IMR-90 (cell line): ENCODE data around the gene AVPR1A. TPM values are rescaled to one million over a fixed set of nuclear protein-coding genes. Genes with fewer than 3 reads are reported as not detected.

Source experiments
- ATAC-seq: fragments of 200-7000 bp; cut with Tn5 transposase; 2 replicates; pipeline ENCODE4 v1.9.1; 2020; ENCODE audit warnings: low read depth, mild to moderate bottlenecking, moderate library complexity
- BruUV-seq: library from RNA; stranded (reverse); fragments of 400-500 nt; replicated peaks from 2 replicates; lab custom pipeline; 2021; lab: Mats Ljungman, UMichigan
- CTCF ChIA-PET: fragments of 300-600 bp; formaldehyde crosslinking; extraction: SDS; loops from one replicate; lab custom pipeline; 2021; ENCODE audit warnings: antibody characterized with exemption; lab: Yijun Ruan, JAX
- POLR2A ChIA-PET: fragments of 300-600 bp; sonication (Branson Sonifier 250); formaldehyde crosslinking; loops from one replicate; lab custom pipeline; 2022; ENCODE audit warnings: antibody characterized with exemption; ENCODE audit not compliant: unreplicated experiment; lab: Charles Lee
- DNase-seq: peaks from one replicate; pipeline ENCODE4 v3.0.0; 2013
- H2AFZ ChIP-seq: replicated peaks from 2 replicates; pipeline ENCODE3; 2013; ENCODE audit warnings: low read length, mild to moderate bottlenecking; ENCODE audit not compliant: poor library complexity
- H2AK5ac ChIP-seq: 2 replicates; pipeline ENCODE4 v1.6.1; 2013; ENCODE audit warnings: low read depth, low read length, inconsistent platforms
- H2AK9ac ChIP-seq: replicated peaks from 2 replicates; pipeline ENCODE3; 2013; ENCODE audit warnings: mild to moderate bottlenecking, low read depth, low read length, moderate library complexity; ENCODE audit not compliant: poor library complexity
- H2BK120ac ChIP-seq: 2 replicates; pipeline ENCODE4 v1.6.1; 2013; ENCODE audit warnings: low read depth, low read length, inconsistent platforms
- H2BK15ac ChIP-seq: 3 replicates; pipeline ENCODE4 v1.6.1; 2013; ENCODE audit warnings: low read depth, low read length, inconsistent platforms
- H2BK20ac ChIP-seq: 2 replicates; pipeline ENCODE4 v1.6.1; 2013; ENCODE audit warnings: low read depth, mild to moderate bottlenecking, inconsistent platforms, low read length, moderate library complexity
- H2BK5ac ChIP-seq: 2 replicates; pipeline ENCODE4 v1.6.1; 2013; ENCODE audit warnings: mild to moderate bottlenecking, low read depth, low read length, inconsistent platforms; ENCODE audit not compliant: poor library complexity, severe bottlenecking
- H3K14ac ChIP-seq: replicated peaks from 2 replicates; pipeline ENCODE4 v1.6.1; 2013; ENCODE audit warnings: low read depth, low read length, inconsistent platforms
- H3K18ac ChIP-seq: 2 replicates; pipeline ENCODE4 v1.6.1; 2013; ENCODE audit warnings: low read depth, low read length, control low read depth
- H3K23ac ChIP-seq: 2 replicates; pipeline ENCODE4 v1.6.1; 2013; ENCODE audit warnings: low read depth, low read length, inconsistent platforms
- H3K27ac ChIP-seq: 2 replicates; pipeline ENCODE4 v1.5.1; 2013; ENCODE audit warnings: mild to moderate bottlenecking, control low read depth, low read length; ENCODE audit not compliant: insufficient read depth
- H3K27me3 ChIP-seq: 2 replicates; pipeline ENCODE4 v1.6.1; 2013; ENCODE audit warnings: low read length; ENCODE audit not compliant: control insufficient read depth, insufficient read depth
- H3K36me3 ChIP-seq: 2 replicates; pipeline ENCODE4 v1.6.1; 2013; ENCODE audit warnings: low read length, mixed read lengths; ENCODE audit not compliant: control insufficient read depth, insufficient read depth
- H3K4ac ChIP-seq: 2 replicates; pipeline ENCODE4 v1.6.1; 2013; ENCODE audit warnings: low read depth, low read length, inconsistent platforms
- H3K4me1 ChIP-seq: 2 replicates; pipeline ENCODE4 v1.6.1; 2013; ENCODE audit warnings: low read length, mixed read lengths; ENCODE audit not compliant: control insufficient read depth, insufficient read depth
- H3K4me2 ChIP-seq: 2 replicates; pipeline ENCODE4 v1.6.1; 2013; ENCODE audit warnings: low read depth, mild to moderate bottlenecking, control low read depth, low read length, moderate library complexity
- H3K4me3 ChIP-seq: 2 replicates; pipeline ENCODE4 v1.5.1; 2013; ENCODE audit warnings: low read depth, mild to moderate bottlenecking, control low read depth, low read length, moderate library complexity; ENCODE audit not compliant: insufficient read depth
- H3K56ac ChIP-seq: 2 replicates; pipeline ENCODE4 v1.6.1; 2013; ENCODE audit warnings: low read length, inconsistent platforms; ENCODE audit not compliant: insufficient read depth; ENCODE audit errors: extremely low read depth
- H3K79me1 ChIP-seq, 2 experiments: 2 replicates each; pipeline ENCODE4 v1.6.1; 2013; ENCODE audit warnings: low read length in 2 of 2, inconsistent platforms in 1 of 2, low read depth in 1 of 2
- H3K9ac ChIP-seq: 2 replicates; pipeline ENCODE4 v1.6.1; 2013; ENCODE audit warnings: low read depth, low read length, control low read depth
- H3K9me1 ChIP-seq: 2 replicates; pipeline ENCODE4 v1.6.1; 2013; ENCODE audit warnings: low read length, inconsistent platforms; ENCODE audit not compliant: insufficient read depth
- H3K9me3 ChIP-seq: 2 replicates; pipeline ENCODE4 v1.6.1; 2013; ENCODE audit warnings: low read length; ENCODE audit not compliant: control insufficient read depth, insufficient read depth
- H4K20me1 ChIP-seq: 2 replicates; pipeline ENCODE4 v1.6.1; 2013; ENCODE audit warnings: low read length, inconsistent platforms; ENCODE audit not compliant: insufficient read depth
- H4K5ac ChIP-seq: 2 replicates; pipeline ENCODE4 v1.6.1; 2013; ENCODE audit warnings: mild to moderate bottlenecking, low read depth, low read length, control low read depth
- H4K8ac ChIP-seq, 2 experiments: 2 replicates each; pipeline ENCODE4 v1.6.1; 2013; ENCODE audit warnings: low read depth in 2 of 2, low read length in 2 of 2, control low read depth in 1 of 2, inconsistent platforms in 1 of 2
- H4K91ac ChIP-seq: 2 replicates; pipeline ENCODE4 v1.6.1; 2013; ENCODE audit warnings: low read depth, low read length, inconsistent platforms; ENCODE audit not compliant: insufficient read depth
- BHLHE40 ChIP-seq: fragments of 150-350 bp; IDR thresholded peaks from 2 replicates; pipeline ENCODE4 v1.6.1; 2016; ENCODE audit warnings: mild to moderate bottlenecking, low read depth, low read length
- ELK1 ChIP-seq: fragments of 150-350 bp; IDR thresholded peaks from 2 replicates; pipeline ENCODE4 v1.6.1; 2016; ENCODE audit warnings: low read depth, mild to moderate bottlenecking, low read length, moderate library complexity, borderline replicate concordance
- NFE2L2 ChIP-seq: fragments of 150-350 bp; IDR thresholded peaks from 2 replicates; pipeline ENCODE4 v1.6.1; 2016; ENCODE audit warnings: low read depth, mild to moderate bottlenecking, low read length
- RCOR1 ChIP-seq: IDR thresholded peaks from 2 replicates; pipeline ENCODE4 v1.6.1; 2012; ENCODE audit warnings: mild to moderate bottlenecking, low read length, improper control_type of control experiment; ENCODE audit not compliant: insufficient replicate concordance
- RFX5 ChIP-seq: IDR thresholded peaks from 2 replicates; pipeline ENCODE4 v1.8.0; 2012; ENCODE audit warnings: low read depth, mild to moderate bottlenecking, low read length, moderate library complexity
- SMC3 ChIP-seq: fragments of 150-350 bp; IDR thresholded peaks from 2 replicates; pipeline ENCODE4 v1.6.1; 2016; ENCODE audit warnings: low read depth, mild to moderate bottlenecking, antibody characterized with exemption, low read length, moderate library complexity
- WGBS, 2 experiments: methylation state at CpG; one replicate each; pipeline versions ENCODE4 v1.1.5 to v1.1.7; 2013; ENCODE audit warnings: missing lambda C conversion rate in 2 of 2; ENCODE audit not compliant: insufficient read length in 1 of 2; ENCODE audit errors: extremely low coverage in 2 of 2; 5-methylcytosine and 5-hydroxymethylcytosine counted together
- dilution Hi-C: fragments of 300-500 bp; cut with HindIII; formaldehyde crosslinking; loops from one replicate; pipeline ENCODE4 v1.14.3; 2018; ENCODE audit warnings: low sequenced_read_pairs; ENCODE audit not compliant: unreplicated experiment
- in situ Hi-C: fragments of 300-500 bp; cut with MboI; formaldehyde crosslinking; loops from 3 replicates; pipeline ENCODE4 v1.14.3; 2019; ENCODE audit warnings: low sequenced_read_pairs, inconsistent platforms, mixed read lengths
- intact Hi-C: fragments of 100-400 bp; cut with micrococcal nuclease; formaldehyde crosslinking; loops from 2 replicates; pipeline ENCODE4 v1.10.0; 2022
- polyA plus RNA-seq, 3 experiments: library from polyadenylated mRNA; depleted of rRNA; stranded (reverse); fragments of >200 nt; gene quantifications; 2 replicates each; pipeline ENCODE4 v1.2.3, GENCODE V29; 2012; ENCODE audit warnings: low replicate concordance in 1 of 3
- total RNA-seq: library from RNA; depleted of rRNA; stranded (reverse); fragments of >200 nt; gene quantifications from 2 replicates; pipeline ENCODE4 v1.2.3, GENCODE V29; 2012

The AVPR1A gene
- total and polyA plus RNA-seq, 2 of the 4 experiments (the other 2 are of a cell fraction): not detected

GRCh38 chr12:63138488-63138887 lies 12.5 kb downstream of the AVPR1A start:
- Histone ChIP-seq H4K91ac (no peak overlapping the region), H3K4me1 (no peaks in the 10 kb centered on the region), H2AK5ac (no peak overlapping the region), H3K23ac (no peak overlapping the region), H3K4ac (no peak overlapping the region), H3K9ac (no peak overlapping the region), H3K14ac (no peak overlapping the region), H3K36me3 (no peaks in the 10 kb centered on the region), H4K8ac (no peak overlapping the region), H3K18ac (no peak overlapping the region), H3K27me3 (no peaks in the 10 kb centered on the region), H3K9me3 (no peaks in the 10 kb centered on the region), H2BK20ac (no peak overlapping the region), H4K5ac (no peak overlapping the region), H3K79me1 (no peaks in the 10 kb centered on the region), H3K4me2 (no peak overlapping the region), H3K56ac (no peak overlapping the region), H2BK120ac (no peak overlapping the region), H3K27ac (no peak overlapping the region), H3K9me1 (no peaks in the 10 kb centered on the region), H2BK5ac (no peak overlapping the region), H2BK15ac (no peak overlapping the region), H2AK9ac (no peak overlapping the region), H2AFZ (no peak overlapping the region), H4K20me1 (no peaks in the 10 kb centered on the region), H3K4me3 (no peak overlapping the region)
- no CpG with 5 or more reads among the region's 4 CpGs for WGBS, 2 experiments
- DNase-seq: no peak
- TF ChIP-seq ELK1: no peak
- no peak for TF ChIP-seq SMC3
- no peak for TF ChIP-seq RFX5
- no peak for TF ChIP-seq NFE2L2
- no peak for TF ChIP-seq BHLHE40
- no peak for TF ChIP-seq RCOR1
- BruUV-seq: no TSS peak
- dilution Hi-C loops (no loop called here), in situ Hi-C loops (no loop called here), intact Hi-C loops (no loop called here)
- ATAC-seq: no peak
- ChIA-PET POLR2A (no interaction called here), CTCF (no interaction called here)
